ENCODE data around the gene CNNM1.

DNA sequence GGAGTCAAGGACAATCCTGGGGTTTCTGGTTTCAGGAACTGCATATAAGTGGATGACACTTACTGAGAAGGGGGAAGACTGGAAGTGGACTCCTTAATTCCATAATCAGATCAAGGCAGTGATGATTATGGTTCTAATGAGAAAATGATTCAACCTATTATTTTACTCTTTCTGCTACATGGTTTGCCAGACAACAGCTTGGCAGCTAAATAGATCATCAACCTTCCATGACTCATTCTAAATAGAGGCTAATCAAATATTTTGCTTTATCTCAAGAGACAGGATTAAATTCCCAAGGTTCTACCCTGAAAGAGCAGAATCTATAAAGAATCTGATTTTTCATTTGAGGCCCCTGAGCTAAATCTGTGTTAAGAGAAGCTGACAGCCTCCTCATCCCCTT is 46.3 kb downstream of the CNNM1 start:
- TF ChIP-seq POLR2A (IDR thresholded peaks at IDR 0.05), result no peak
- TF ChIP-seq, protein P1, sequence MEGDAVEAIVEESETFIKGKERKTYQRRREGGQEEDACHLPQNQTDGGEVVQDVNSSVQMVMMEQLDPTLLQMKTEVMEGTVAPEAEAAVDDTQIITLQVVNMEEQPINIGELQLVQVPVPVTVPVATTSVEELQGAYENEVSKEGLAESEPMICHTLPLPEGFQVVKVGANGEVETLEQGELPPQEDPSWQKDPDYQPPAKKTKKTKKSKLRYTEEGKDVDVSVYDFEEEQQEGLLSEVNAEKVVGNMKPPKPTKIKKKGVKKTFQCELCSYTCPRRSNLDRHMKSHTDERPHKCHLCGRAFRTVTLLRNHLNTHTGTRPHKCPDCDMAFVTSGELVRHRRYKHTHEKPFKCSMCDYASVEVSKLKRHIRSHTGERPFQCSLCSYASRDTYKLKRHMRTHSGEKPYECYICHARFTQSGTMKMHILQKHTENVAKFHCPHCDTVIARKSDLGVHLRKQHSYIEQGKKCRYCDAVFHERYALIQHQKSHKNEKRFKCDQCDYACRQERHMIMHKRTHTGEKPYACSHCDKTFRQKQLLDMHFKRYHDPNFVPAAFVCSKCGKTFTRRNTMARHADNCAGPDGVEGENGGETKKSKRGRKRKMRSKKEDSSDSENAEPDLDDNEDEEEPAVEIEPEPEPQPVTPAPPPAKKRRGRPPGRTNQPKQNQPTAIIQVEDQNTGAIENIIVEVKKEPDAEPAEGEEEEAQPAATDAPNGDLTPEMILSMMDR (IDR thresholded peaks at IDR 0.05), result no peak

Measured in heart left ventricle (tissue), 13 donors.